Fibroblast of villous mesenchyme (primary cell): ENCODE results near the gene GPAM. TPM values are rescaled to one million over a fixed set of nuclear protein-coding genes. Genes with fewer than 3 reads are reported as not detected.
"Not testable (repeated sequence)": the region's sequence is repeated elsewhere in the genome, so short reads cannot be mapped to it uniquely, and the experiment has no call there.

Source experiments
- DNase-seq: peaks from one replicate; pipeline ENCODE4 v3.0.0-alpha.2; 2010; ENCODE audit warnings: low read depth
- H3K4me3 ChIP-seq: 2 replicates; pipeline ENCODE4 v1.5.1; 2011; ENCODE audit warnings: low read depth, mild to moderate bottlenecking, low read length
- total RNA-seq: library from RNA; depleted of rRNA; stranded (reverse); fragments of >200 nt; gene quantifications from 2 replicates; pipeline ENCODE4 v1.2.3, GENCODE V29; 2012
- TF ChIP-seq, protein P1 (sequence below): IDR thresholded peaks from 2 replicates; pipeline ENCODE4 v1.5.1; 2012; ENCODE audit warnings: low read depth, mild to moderate bottlenecking, low read length; ENCODE audit not compliant: insufficient read depth

GPAM gene
- total RNA-seq, 1 donor, result 12.5 TPM

DNA sequence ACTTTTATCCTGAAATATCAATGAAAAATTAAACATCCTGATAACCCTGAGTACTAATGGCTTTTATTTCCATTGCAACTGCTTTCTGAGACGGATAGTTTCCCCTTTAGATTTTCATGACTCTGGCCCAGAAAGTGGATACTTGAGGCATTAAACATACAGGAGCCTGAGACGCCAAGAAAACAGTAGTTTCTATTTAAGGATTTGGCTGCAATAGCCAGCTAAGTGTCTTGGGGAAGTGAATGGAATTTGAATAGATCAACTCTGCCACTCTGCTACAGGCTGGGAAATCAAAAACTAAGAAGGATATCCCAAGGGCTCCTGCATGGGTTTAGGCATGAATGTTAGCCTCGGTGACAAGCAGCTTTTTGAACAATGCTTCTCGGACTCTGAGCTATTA is 24.7 kb upstream of the GPAM start:
- no peak for DNase-seq
- no peak overlapping the region for H3K4me3 ChIP-seq
- TF ChIP-seq, protein P1, sequence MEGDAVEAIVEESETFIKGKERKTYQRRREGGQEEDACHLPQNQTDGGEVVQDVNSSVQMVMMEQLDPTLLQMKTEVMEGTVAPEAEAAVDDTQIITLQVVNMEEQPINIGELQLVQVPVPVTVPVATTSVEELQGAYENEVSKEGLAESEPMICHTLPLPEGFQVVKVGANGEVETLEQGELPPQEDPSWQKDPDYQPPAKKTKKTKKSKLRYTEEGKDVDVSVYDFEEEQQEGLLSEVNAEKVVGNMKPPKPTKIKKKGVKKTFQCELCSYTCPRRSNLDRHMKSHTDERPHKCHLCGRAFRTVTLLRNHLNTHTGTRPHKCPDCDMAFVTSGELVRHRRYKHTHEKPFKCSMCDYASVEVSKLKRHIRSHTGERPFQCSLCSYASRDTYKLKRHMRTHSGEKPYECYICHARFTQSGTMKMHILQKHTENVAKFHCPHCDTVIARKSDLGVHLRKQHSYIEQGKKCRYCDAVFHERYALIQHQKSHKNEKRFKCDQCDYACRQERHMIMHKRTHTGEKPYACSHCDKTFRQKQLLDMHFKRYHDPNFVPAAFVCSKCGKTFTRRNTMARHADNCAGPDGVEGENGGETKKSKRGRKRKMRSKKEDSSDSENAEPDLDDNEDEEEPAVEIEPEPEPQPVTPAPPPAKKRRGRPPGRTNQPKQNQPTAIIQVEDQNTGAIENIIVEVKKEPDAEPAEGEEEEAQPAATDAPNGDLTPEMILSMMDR, result no peak

GRCh38 chr10:112203328-112204076 is 19.9 kb upstream of the GPAM start:
- H3K4me3 ChIP-seq, result no peak overlapping the region
- TF ChIP-seq, protein P1, result no peak
- DNase-seq, result no peak

- DNase-seq, result no peak
- TF ChIP-seq, protein P1, result no peak
- H3K4me3 ChIP-seq, result no peak overlapping the region
Observed at GRCh38 chr10:112202561-112203241, 19.1 kb upstream of the GPAM start.

- H3K4me3 ChIP-seq, result no peak overlapping the region
- no peak for DNase-seq
- TF ChIP-seq, protein P1, result no peak
Observed at GRCh38 chr10:112202076-112202475, 18.5 kb upstream of the GPAM start.

- TF ChIP-seq, protein P1, result no peak
- H3K4me3 ChIP-seq, result no peak overlapping the region
- DNase-seq, result no peak
Observed at GRCh38 chr10:112201334-112201733, 17.8 kb upstream of the GPAM start.

DNA sequence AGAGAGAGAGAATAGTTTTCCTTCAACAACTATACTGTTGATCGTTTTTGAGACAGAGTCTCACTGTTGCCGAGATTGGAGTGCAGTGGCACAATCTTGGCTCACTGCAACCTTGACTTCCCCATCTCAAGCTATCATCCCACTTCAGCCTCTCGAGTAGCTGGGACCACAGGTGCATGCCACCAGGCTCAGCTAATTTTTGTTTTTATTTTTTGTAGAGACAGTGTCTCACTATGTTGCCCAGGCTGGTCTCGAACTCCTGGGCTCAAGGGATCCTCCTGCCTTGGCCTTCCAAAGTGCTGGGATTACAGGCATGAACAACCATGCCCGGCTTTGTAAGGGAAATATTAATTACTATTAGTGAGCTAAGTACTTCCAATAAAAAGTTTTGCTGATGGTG is 16.7 kb upstream of the GPAM start:
- DNase-seq, H3K4me3 ChIP-seq: not testable (repeated sequence)

- not testable (repeated sequence) for H3K4me3 ChIP-seq, DNase-seq
Observed at GRCh38 chr10:112197662-112198061, 14.1 kb upstream of the GPAM start.

DNA sequence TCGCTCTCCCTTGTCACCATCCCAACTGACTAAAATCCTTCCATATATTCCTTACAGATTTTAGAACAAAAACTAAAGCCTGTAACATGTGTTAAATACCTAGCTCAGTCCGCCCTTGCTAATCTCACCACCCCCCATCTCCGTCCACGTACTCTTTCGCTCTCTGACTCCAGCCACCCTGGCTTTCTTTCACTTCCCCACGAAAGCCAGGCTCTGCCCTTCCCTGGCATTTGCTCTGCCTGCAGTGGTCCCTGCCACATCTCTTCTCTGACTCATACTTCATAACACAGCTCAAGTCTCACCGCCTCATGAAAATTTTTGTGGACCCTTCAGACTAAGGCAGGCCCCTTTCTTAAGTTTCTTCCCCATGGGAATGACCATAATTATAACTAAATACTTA is 11.7 kb upstream of the GPAM start:
- TF ChIP-seq, protein P1, result no peak
- H3K4me3 ChIP-seq, result no peak overlapping the region
- DNase-seq, result no peak
